ENCODE measurements around the gene ACACA. TPM values are rescaled to one million over a fixed set of nuclear protein-coding genes. Genes with fewer than 3 reads are reported as not detected.

The ACACA gene
- total RNA-seq, 1 experiment from 2014 or later, result 33.0 TPM

DNA sequence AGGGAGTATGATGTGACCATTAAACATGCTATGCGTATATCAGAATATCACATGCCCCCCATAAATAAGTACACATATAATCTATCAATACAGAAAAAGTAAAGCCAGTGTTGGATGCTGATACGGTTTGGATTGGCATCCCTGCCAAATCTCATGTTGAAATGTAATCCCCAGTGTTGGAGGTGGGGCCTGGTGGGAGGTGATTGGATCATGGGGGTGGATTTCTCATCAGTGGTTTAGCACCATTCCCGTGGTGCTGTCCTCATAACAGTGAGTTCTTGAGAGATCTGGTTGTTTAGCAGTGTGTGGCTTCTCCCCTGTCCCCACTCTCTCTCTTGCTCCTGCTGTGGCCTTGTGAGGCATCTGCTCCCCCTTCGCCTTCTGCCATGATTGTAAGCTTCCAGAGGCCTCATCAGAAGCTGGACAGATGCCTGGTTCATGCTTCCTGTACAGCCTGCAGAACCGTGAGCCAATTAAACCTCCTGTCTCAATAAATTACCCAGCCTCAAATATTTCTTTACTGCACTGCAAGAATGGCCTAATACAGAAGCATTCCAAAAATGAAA, 369.0 kb downstream of the ACACA start:
- no peaks in the 10 kb centered on the region for H3K27me3 ChIP-seq (ENCODE audit: low read length)
- H4K20me1 ChIP-seq (ENCODE audit: low read length), result no peaks in the 10 kb centered on the region
- TF ChIP-seq, protein P1, sequence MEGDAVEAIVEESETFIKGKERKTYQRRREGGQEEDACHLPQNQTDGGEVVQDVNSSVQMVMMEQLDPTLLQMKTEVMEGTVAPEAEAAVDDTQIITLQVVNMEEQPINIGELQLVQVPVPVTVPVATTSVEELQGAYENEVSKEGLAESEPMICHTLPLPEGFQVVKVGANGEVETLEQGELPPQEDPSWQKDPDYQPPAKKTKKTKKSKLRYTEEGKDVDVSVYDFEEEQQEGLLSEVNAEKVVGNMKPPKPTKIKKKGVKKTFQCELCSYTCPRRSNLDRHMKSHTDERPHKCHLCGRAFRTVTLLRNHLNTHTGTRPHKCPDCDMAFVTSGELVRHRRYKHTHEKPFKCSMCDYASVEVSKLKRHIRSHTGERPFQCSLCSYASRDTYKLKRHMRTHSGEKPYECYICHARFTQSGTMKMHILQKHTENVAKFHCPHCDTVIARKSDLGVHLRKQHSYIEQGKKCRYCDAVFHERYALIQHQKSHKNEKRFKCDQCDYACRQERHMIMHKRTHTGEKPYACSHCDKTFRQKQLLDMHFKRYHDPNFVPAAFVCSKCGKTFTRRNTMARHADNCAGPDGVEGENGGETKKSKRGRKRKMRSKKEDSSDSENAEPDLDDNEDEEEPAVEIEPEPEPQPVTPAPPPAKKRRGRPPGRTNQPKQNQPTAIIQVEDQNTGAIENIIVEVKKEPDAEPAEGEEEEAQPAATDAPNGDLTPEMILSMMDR (conservative IDR thresholded peaks at IDR 0.05; ENCODE audit: low read depth, low read length), result no peak
- TF ChIP-seq EZH2 (IDR thresholded peaks at IDR 0.05; ENCODE audit: low read length, unreplicated experiment), result no peak
- TF ChIP-seq EZH2phosphoT487 (IDR thresholded peaks at IDR 0.05; ENCODE audit: borderline replicate concordance, low read length), result no peak
- no peaks in the 10 kb centered on the region for H3K36me3 ChIP-seq (ENCODE audit: low read depth, low read length)
- ChIA-PET POLR2A (ENCODE audit: unreplicated experiment) (no interaction called here), CTCF (interaction anchor here (0.6 kb wide), 1 partner anchor 434 kb away, joined by 11 read pairs; no protein-coding TSS in a partner anchor)
- no peaks in the 10 kb centered on the region for H3K79me2 ChIP-seq (ENCODE audit: low read length)
- H3K4me1 ChIP-seq (ENCODE audit: insufficient read depth, low read length), result no peaks in the 10 kb centered on the region
- H3K9me3 ChIP-seq (ENCODE audit: low read length), result no peaks in the 10 kb centered on the region
- no peak overlapping the region for H2AFZ ChIP-seq (ENCODE audit: low read length)
- no peak overlapping the region for H3K9ac ChIP-seq (ENCODE audit: low read length)
- no peaks in the 10 kb centered on the region for H3K9me2 ChIP-seq (replicated peaks; ENCODE audit: low read length)
- no peaks in the 10 kb centered on the region for H3F3A ChIP-seq (ENCODE audit: low read length, unreplicated experiment)
- ATAC-seq, result no peak
- no peak overlapping the region for H3K4me2 ChIP-seq (ENCODE audit: low read length)
- BruUV-seq (replicated peaks), result no TSS peak
- DNase-seq, result no peak
- intact Hi-C loops (cut with micrococcal nuclease), result no loop called here
- H3K4me3 ChIP-seq (ENCODE audit: low read length), result no peak overlapping the region
- H3K27ac ChIP-seq (ENCODE audit: low read length), result no peak overlapping the region

Other genes starting within 250 kb of the ACACA start
- gene C17orf78, start 30.9 kb downstream of the ACACA start, total RNA-seq (2014; rRNA removed), result not detected in 2 replicates
- gene TADA2A, start 50 bp upstream of the ACACA start, total RNA-seq (2014; rRNA removed), result 12.7 and 16.5 TPM in 2 replicates
- 49.4 and 56.2 TPM in 2 replicates for gene DUSP14, start 83.1 kb upstream of the ACACA start, total RNA-seq (2014; rRNA removed)
- gene SYNRG, start 202.6 kb upstream of the ACACA start, total RNA-seq (2014; rRNA removed), result 7.3 and 9.7 TPM in 2 replicates
- gene DDX52, start 236.6 kb upstream of the ACACA start, total RNA-seq (2014; rRNA removed), result 12.5 and 12.9 TPM in 2 replicates